Gastroesophageal sphincter (tissue), 4 donors: ENCODE results near the gene DOCK2. TPM values are rescaled to one million over a fixed set of nuclear protein-coding genes. Genes with fewer than 3 reads are reported as not detected.

Experiments
- ATAC-seq: fragments of 150-250 bp; one replicate; pipeline ENCODE4 v1.9.1; 2016; ENCODE audit warnings: mild to moderate bottlenecking, moderate library complexity
- H3K27ac ChIP-seq, 4 donors: fragments of 200-600 bp; sonication (generic) in 3 of 4; 1 replicate in 3 of 4; 2 replicates in 1 of 4; pipeline ENCODE4 v1.5.1; 2016 to 2019
- H3K27me3 ChIP-seq: fragments of 200-600 bp; sonication (generic); one replicate; pipeline ENCODE4 v1.5.1; 2019
- H3K36me3 ChIP-seq, 2 donors: fragments of 200-600 bp; sonication (generic); one replicate each; pipeline ENCODE4 v1.5.1; 2019; ENCODE audit warnings: control low read depth in 1 of 2
- H3K4me1 ChIP-seq, 3 donors: fragments of 200-600 bp; sonication (generic); 1 replicate in 2 of 3; 2 replicates in 1 of 3; pipeline ENCODE4 v1.5.1; 2016 to 2019; ENCODE audit warnings: control low read depth in 2 of 3
- H3K4me3 ChIP-seq, 2 donors: fragments of 200-600 bp; sonication (generic); one replicate each; pipeline ENCODE4 v1.5.1; 2019; ENCODE audit warnings: mild to moderate bottlenecking in 1 of 2, moderate library complexity in 1 of 2
- H3K9me3 ChIP-seq, 3 donors: fragments of 200-600 bp; sonication (generic); one replicate each; pipeline ENCODE4 v1.5.1; 2017 to 2019; ENCODE audit warnings: control low read depth in 2 of 3
- EP300 ChIP-seq: sonication (generic); formaldehyde crosslinking; IDR thresholded peaks from one replicate; pipeline ENCODE4 v1.6.1; 2017; ENCODE audit warnings: antibody characterized with exemption, mild to moderate bottlenecking
- POLR2A ChIP-seq, 2 donors: fragments of 450-650 bp; IDR thresholded peaks; one replicate each; pipeline ENCODE4 v1.6.1; 2017; ENCODE audit warnings: antibody characterized with exemption in 2 of 2, mild to moderate bottlenecking in 2 of 2, moderate library complexity in 1 of 2
- POLR2AphosphoS5 ChIP-seq: sonication (generic); formaldehyde crosslinking; IDR thresholded peaks from one replicate; pipeline ENCODE4 v1.6.1; 2017; ENCODE audit warnings: antibody characterized with exemption
- WGBS, 2 donors: methylation state at CpG; one replicate each; pipeline ENCODE4 v1.1.5; 2018; ENCODE audit warnings: low coverage in 1 of 2; 5-methylcytosine and 5-hydroxymethylcytosine counted together
- total RNA-seq, 4 donors: library from RNA; depleted of rRNA; stranded (reverse); fragments of >200 nt; gene quantifications; one replicate each; pipeline ENCODE4 v1.1.0, GENCODE V29; 2016
- TF ChIP-seq, protein P1 (sequence below), 4 experiments: fragments of 200-600 bp in 2 of 4; fragments of 450-650 bp in 2 of 4; sonication (generic) in 1 of 4; IDR thresholded peaks; one replicate each; pipeline ENCODE4 v1.5.1; 2017 to 2019; ENCODE audit warnings: antibody characterized with exemption in 4 of 4, mild to moderate bottlenecking in 2 of 4, moderate library complexity in 2 of 4

Gene DOCK2
- total RNA-seq, 4 donors from 2014 or later, result 9.3 to 20.6 (median 11.8) TPM

- WGBS, 2 donors, result 50 to 70% methylated on average over 2 of the region's 3 CpGs
- H3K36me3 ChIP-seq, result no peaks in the 10 kb centered on the region
- H3K4me3 ChIP-seq, result no peak overlapping the region
- no peak for TF ChIP-seq EP300
- no peak for TF ChIP-seq POLR2A (IDR thresholded peaks at IDR 0.05)
- TF ChIP-seq POLR2AphosphoS5, result no peak
- TF ChIP-seq, protein P1, sequence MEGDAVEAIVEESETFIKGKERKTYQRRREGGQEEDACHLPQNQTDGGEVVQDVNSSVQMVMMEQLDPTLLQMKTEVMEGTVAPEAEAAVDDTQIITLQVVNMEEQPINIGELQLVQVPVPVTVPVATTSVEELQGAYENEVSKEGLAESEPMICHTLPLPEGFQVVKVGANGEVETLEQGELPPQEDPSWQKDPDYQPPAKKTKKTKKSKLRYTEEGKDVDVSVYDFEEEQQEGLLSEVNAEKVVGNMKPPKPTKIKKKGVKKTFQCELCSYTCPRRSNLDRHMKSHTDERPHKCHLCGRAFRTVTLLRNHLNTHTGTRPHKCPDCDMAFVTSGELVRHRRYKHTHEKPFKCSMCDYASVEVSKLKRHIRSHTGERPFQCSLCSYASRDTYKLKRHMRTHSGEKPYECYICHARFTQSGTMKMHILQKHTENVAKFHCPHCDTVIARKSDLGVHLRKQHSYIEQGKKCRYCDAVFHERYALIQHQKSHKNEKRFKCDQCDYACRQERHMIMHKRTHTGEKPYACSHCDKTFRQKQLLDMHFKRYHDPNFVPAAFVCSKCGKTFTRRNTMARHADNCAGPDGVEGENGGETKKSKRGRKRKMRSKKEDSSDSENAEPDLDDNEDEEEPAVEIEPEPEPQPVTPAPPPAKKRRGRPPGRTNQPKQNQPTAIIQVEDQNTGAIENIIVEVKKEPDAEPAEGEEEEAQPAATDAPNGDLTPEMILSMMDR (IDR thresholded peaks at IDR 0.05), result no peak
- no peak overlapping the region for H3K27ac ChIP-seq
- H3K27me3 ChIP-seq, result peaks cover 7% of the 10 kb centered on the region
- no peaks in the 10 kb centered on the region for H3K9me3 ChIP-seq
- H3K4me1 ChIP-seq, result no peaks in the 10 kb centered on the region
- ATAC-seq, result no peak
Observed at GRCh38 chr5:170110403-170111087, 473.5 kb downstream of the DOCK2 start.

DNA sequence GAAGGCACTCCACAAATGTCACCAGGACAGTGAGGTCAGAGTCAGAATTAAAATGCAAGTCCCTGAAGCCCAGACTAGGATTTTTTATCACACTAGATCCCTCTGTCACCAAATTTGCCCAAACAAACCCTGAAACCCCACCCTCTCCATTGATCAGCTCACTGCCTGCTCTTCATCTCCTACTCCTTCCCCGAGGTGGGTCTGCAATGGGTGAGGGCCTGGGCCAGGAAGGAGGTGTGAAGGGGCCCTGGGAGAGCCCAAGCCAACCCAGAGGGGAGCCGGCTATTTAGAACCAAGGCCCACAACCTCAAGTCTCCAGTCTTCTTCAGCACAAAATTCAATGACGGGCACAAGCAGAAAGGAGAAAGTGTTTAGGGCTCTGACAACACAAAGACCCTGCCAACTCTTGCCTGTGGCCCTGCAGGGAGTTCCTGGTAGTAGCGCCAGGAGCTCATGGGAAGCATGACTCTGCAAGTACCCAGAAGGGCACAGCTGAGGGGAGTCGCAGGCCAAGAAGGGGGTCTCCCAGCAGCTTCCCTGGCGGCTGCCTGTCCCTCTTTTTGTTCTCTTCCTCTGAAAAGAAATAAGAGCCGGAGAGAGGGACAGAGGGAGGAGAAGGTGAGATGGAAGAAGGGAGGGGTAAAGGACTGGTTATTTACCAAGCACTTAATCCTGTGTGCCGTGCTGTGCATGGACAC lies 474.2 kb downstream of the DOCK2 start:
- ATAC-seq, result no peak
- Histone ChIP-seq H3K9me3 (no peaks in the 10 kb centered on the region), H3K27ac (no peak overlapping the region), H3K4me1 (no peaks in the 10 kb centered on the region), H3K36me3 (no peaks in the 10 kb centered on the region), H3K4me3 (no peak overlapping the region), H3K27me3 (no peaks in the 10 kb centered on the region)
- 60 to 67% methylated on average over 1 to 5 of the region's 8 CpGs for WGBS, 2 donors
- TF ChIP-seq POLR2AphosphoS5 (no peak), POLR2A (IDR thresholded peaks at IDR 0.05) (no peak), EP300 (no peak)
- TF ChIP-seq, protein P1 (IDR thresholded peaks at IDR 0.05), result no peak

DNA sequence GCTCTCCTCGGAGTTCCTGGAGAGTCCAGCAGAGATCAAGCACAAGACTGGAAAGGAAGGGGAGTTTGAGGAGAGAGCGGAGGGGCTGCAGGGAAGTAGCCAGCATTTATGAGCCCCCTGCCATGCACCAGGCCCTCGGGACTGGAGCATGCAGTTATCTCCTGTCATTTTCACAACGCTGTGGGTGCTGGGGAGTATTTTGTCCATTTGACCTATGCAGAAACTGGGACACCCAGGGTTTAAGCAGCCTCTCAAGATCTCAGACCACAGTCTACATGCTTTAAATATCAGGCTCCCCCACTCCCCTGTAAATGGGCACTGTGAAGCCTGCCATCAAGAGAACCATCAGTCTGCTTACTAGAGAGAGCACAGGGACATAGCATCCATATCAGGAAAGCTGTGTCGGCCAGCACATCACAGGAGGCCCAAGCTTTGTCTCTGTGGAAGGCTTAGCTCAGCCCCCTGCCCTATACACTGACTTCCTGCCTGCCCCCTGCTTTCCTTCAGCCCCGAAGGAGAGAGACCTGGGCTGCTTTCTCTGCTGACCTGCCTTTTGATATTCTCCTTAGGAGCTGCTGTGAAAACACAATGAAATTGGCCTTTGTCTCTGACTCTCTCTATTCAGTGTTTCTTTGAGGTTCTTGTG lies 475.9 kb downstream of the DOCK2 start:
- no peak overlapping the region for H3K4me3 ChIP-seq
- H3K4me1 ChIP-seq, result no peaks in the 10 kb centered on the region
- H3K36me3 ChIP-seq, result no peaks in the 10 kb centered on the region
- no peak for ATAC-seq
- TF ChIP-seq EP300, result no peak
- no peaks in the 10 kb centered on the region for H3K9me3 ChIP-seq
- WGBS, 2 donors, result 73 to 85% methylated on average over 4 to 5 of the region's 6 CpGs
- no peak overlapping the region for H3K27ac ChIP-seq
- H3K27me3 ChIP-seq, result no peaks in the 10 kb centered on the region

- H3K9me3 ChIP-seq, result no peaks in the 10 kb centered on the region
- 60 to 65% methylated on average over 1 to 2 of the region's 3 CpGs for WGBS, 2 donors
- H3K27me3 ChIP-seq, result no peaks in the 10 kb centered on the region
- H3K4me3 ChIP-seq, result no peak overlapping the region
- no peak for ATAC-seq
- no peak for TF ChIP-seq POLR2A (IDR thresholded peaks at IDR 0.05)
- no peak for TF ChIP-seq EP300
- TF ChIP-seq, protein P1 (IDR thresholded peaks at IDR 0.05), result no peak
- TF ChIP-seq POLR2AphosphoS5, result no peak
- no peaks in the 10 kb centered on the region for H3K4me1 ChIP-seq
- H3K27ac ChIP-seq, result no peak overlapping the region
- H3K36me3 ChIP-seq, result no peaks in the 10 kb centered on the region
Observed at GRCh38 chr5:170113522-170113900, 476.4 kb downstream of the DOCK2 start.

DNA sequence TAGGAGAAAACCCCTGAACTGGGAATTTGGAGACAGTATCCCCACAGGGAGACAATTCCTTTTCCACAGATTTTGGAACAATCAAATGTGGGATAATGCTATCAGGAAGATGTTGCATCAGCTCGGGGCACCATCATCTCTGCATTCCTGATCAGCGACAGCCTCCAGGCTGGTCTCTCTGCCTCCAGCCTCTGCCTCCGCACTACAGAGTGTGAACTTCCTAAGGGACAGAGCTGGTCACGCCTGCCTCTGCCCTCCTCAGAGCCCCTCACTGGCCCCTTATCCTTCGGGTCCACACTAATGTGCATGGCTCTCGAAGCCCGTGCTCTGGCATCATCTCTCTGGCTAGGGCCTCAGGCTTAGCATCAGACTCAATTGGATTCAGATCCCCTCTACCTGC lies 477.2 kb downstream of the DOCK2 start:
- H3K4me3 ChIP-seq, result no peak overlapping the region
- no peaks in the 10 kb centered on the region for H3K9me3 ChIP-seq
- no peaks in the 10 kb centered on the region for H3K27me3 ChIP-seq
- no peaks in the 10 kb centered on the region for H3K36me3 ChIP-seq
- ATAC-seq, result no peak
- no peaks in the 10 kb centered on the region for H3K4me1 ChIP-seq
- no peak overlapping the region for H3K27ac ChIP-seq
- TF ChIP-seq POLR2AphosphoS5 (no peak), EP300 (no peak), POLR2A (IDR thresholded peaks at IDR 0.05) (no peak)
- TF ChIP-seq, protein P1 (IDR thresholded peaks at IDR 0.05), result no peak
- WGBS, 2 donors, result 79% methylated on average over 3 of the region's 7 CpGs; no CpG with 5 or more reads in 1 of the 2 donors
